HepG2 (cell line): ENCODE data around the gene PET117. TPM values are rescaled to one million over a fixed set of nuclear protein-coding genes. Genes with fewer than 3 reads are reported as not detected.

ENCODE experiments used
- AGO2 ChIP-seq: fragments of 200-400 bp; formaldehyde crosslinking; optimal IDR thresholded peaks from 2 replicates; pipeline ENCODE3; 2017; ENCODE audit warnings: mild to moderate bottlenecking, low read depth, low read length, moderate library complexity
- BCL3 ChIP-seq: sonication (generic); formaldehyde crosslinking; IDR thresholded peaks from 2 replicates; pipeline ENCODE4 v1.5.1; 2020; ENCODE audit warnings: mild to moderate bottlenecking, missing genetic modification reagents, moderate library complexity
- DMTF1 ChIP-seq: sonication (generic); formaldehyde crosslinking; IDR thresholded peaks from 2 replicates; pipeline ENCODE4 v1.4.0; 2020; ENCODE audit warnings: mild to moderate bottlenecking, missing genetic modification reagents
- GZF1 ChIP-seq: sonication (generic); formaldehyde crosslinking; IDR thresholded peaks from 2 replicates; pipeline ENCODE4 v1.5.1; 2020; ENCODE audit warnings: mild to moderate bottlenecking, missing genetic modification reagents
- HCFC1 ChIP-seq: fragments of 150-350 bp; IDR thresholded peaks from 2 replicates; pipeline ENCODE4 v1.6.1; 2014; ENCODE audit warnings: low read depth, low read length
- LBX2 ChIP-seq: sonication (generic); formaldehyde crosslinking; IDR thresholded peaks from 2 replicates; pipeline ENCODE4 v1.5.0; 2020; ENCODE audit warnings: missing genetic modification reagents, mild to moderate bottlenecking, borderline replicate concordance
- MAF1 ChIP-seq: sonication (generic); formaldehyde crosslinking; IDR thresholded peaks from 2 replicates; pipeline ENCODE4 v1.5.0; 2020; ENCODE audit warnings: missing genetic modification reagents, borderline replicate concordance
- NR2F6 ChIP-seq, 2 experiments: IDR thresholded peaks; 2 replicates each; pipeline ENCODE4 v1.6.1; 2016; ENCODE audit warnings: antibody characterized with exemption in 1 of 2, mild to moderate bottlenecking in 1 of 2
- NRL ChIP-seq: sonication (generic); formaldehyde crosslinking; IDR thresholded peaks from 2 replicates; pipeline ENCODE4 v1.5.0; 2020; ENCODE audit warnings: missing genetic modification reagents, mild to moderate bottlenecking, moderate library complexity, borderline replicate concordance
- POGK ChIP-seq: sonication (generic); formaldehyde crosslinking; conservative IDR thresholded peaks from 2 replicates; pipeline ENCODE4 v1.8.0; 2022; ENCODE audit warnings: mild to moderate bottlenecking, moderate library complexity, missing genetic modification reagents
- POLR2A ChIP-seq, 2 experiments: IDR thresholded peaks; 2 replicates each; pipeline ENCODE4 v1.6.1; 2011; ENCODE audit warnings: low read depth in 2 of 2, low read length in 2 of 2, mild to moderate bottlenecking in 1 of 2, moderate library complexity in 1 of 2; ENCODE audit not compliant: insufficient read depth in 1 of 2
- POLR2G ChIP-seq: fragments of 200-400 bp; formaldehyde crosslinking; IDR thresholded peaks from 2 replicates; pipeline ENCODE4 v1.6.1; 2018; ENCODE audit warnings: mild to moderate bottlenecking, low read depth, low read length, moderate library complexity
- RFX1 ChIP-seq: fragments of 450-650 bp; IDR thresholded peaks from 2 replicates; pipeline ENCODE4 v1.6.1; 2017
- SP5 ChIP-seq: IDR thresholded peaks from 2 replicates; pipeline ENCODE4 v1.6.1; 2016; ENCODE audit warnings: low read depth, borderline replicate concordance
- YY1 ChIP-seq: IDR thresholded peaks from 2 replicates; pipeline ENCODE4 v1.6.1; 2011; ENCODE audit warnings: low read length, low read depth, moderate library complexity, mild to moderate bottlenecking; ENCODE audit not compliant: insufficient read depth, insufficient replicate concordance
- ZBTB37 ChIP-seq: sonication (generic); formaldehyde crosslinking; IDR thresholded peaks from 2 replicates; pipeline ENCODE4 v1.4.0; 2020; ENCODE audit warnings: mild to moderate bottlenecking, missing genetic modification reagents
- ZKSCAN5 ChIP-seq: sonication (generic); formaldehyde crosslinking; IDR thresholded peaks from 2 replicates; pipeline ENCODE4 v1.5.1; 2020; ENCODE audit warnings: mild to moderate bottlenecking, missing genetic modification reagents
- ZNF3 ChIP-seq: IDR thresholded peaks from 2 replicates; pipeline ENCODE4 v1.7.0; 2017; ENCODE audit warnings: inconsistent platforms
- ZNF564 ChIP-seq: sonication (generic); formaldehyde crosslinking; IDR thresholded peaks from 2 replicates; pipeline ENCODE4 v1.8.1; 2023; ENCODE audit warnings: mild to moderate bottlenecking, missing genetic modification reagents
- ZNF639 ChIP-seq: conservative IDR thresholded peaks from 2 replicates; pipeline ENCODE4 v1.6.1; 2018; ENCODE audit warnings: missing genetic modification reagents
- ZNF740 ChIP-seq: sonication (generic); formaldehyde crosslinking; IDR thresholded peaks from 2 replicates; pipeline ENCODE4 v1.4.0; 2020; ENCODE audit warnings: missing genetic modification reagents
- ZNF772 ChIP-seq: sonication (generic); formaldehyde crosslinking; IDR thresholded peaks from 2 replicates; pipeline ENCODE4 v1.5.0; 2020; ENCODE audit warnings: mild to moderate bottlenecking, missing genetic modification reagents
- polyA plus RNA-seq, 8 experiments: library from polyadenylated mRNA; depleted of rRNA in 3 of 8; stranded (reverse) in 7 of 8; unstranded in 1 of 8; fragments of >200 nt; fragmentation: Illumina TruSeq in 4 of 8; extraction: Trizol in 4 of 8; gene quantifications; 2 replicates each; pipeline versions ENCODE4 v1.2.1 to v1.2.3, GENCODE V29; 2011 to 2016; ENCODE audit warnings: low read depth in 4 of 8, missing spikeins in 1 of 8, mixed read lengths in 1 of 8; ENCODE audit not compliant: insufficient read depth in 1 of 8
- total RNA-seq, 5 experiments: library from RNA; depleted of rRNA; stranded (reverse); fragments of >200 nt; fragmentation: Illumina TruSeq; extraction: Trizol; gene quantifications; 2 replicates each; pipeline ENCODE4 v1.2.3, GENCODE V29; 2016; ENCODE audit warnings: low read depth in 1 of 5

Gene PET117
- total and polyA plus RNA-seq, 2 of the 13 experiments (the other 11 are each of a cell fraction or from before 2014, with no cell fraction given), result 22.2 to 48.2 TPM

GRCh38 chr20:18144541-18145099 lies 7.0 kb downstream of the PET117 start (continued):
- TF ChIP-seq BCL3 (CRISPR knock-in tag) (no peak; the same call in 1 of the 2 replicates), LBX2 (CRISPR knock-in tag) (no peak), ZNF564 (CRISPR knock-in tag) (no peak), ZKSCAN5 (CRISPR knock-in tag) (no peak), ZNF639 (CRISPR knock-in tag) (no peak), ZNF740 (no peak), AGO2 (no peak), ZNF3 (CRISPR knock-in tag) (peak; percentile 75; the same call in 1 of the 2 replicates), POLR2G (no peak; the same call in 1 of the 2 replicates), POLR2A (IDR thresholded peaks at IDR 0.05; ENCODE audit: insufficient read depth in 1 of 2, low read depth in 2 of 2, low read length in 2 of 2) (no peak), MAF1 (CRISPR knock-in tag) (no peak), DMTF1 (CRISPR knock-in tag) (no peak), GZF1 (CRISPR knock-in tag) (no peak), SP5 (CRISPR knock-in tag) (peak; percentile 39; the same call in 1 of the 2 replicates), YY1 (no peak), NRL (no peak), NR2F6 (IDR thresholded peaks at IDR 0.05) (no peak), NR2F6 (CRISPR knock-in tag; IDR thresholded peaks at IDR 0.05) (peak; percentile 43; the same call in 1 of the 2 replicates), POGK (CRISPR knock-in tag) (no peak), RFX1 (no peak), ZNF772 (no peak; the same call in 1 of the 2 replicates), ZBTB37 (no peak), HCFC1 (no peak)
